Esophagus muscularis mucosa (tissue), 4 donors: Measurements from ENCODE around the gene GCFC2. TPM values are rescaled to one million over a fixed set of nuclear protein-coding genes. Genes with fewer than 3 reads are reported as not detected.
A peak's percentile ranks its signal among the peaks of the same experiment; 100 is the strongest.

Experiments used
- DNase-seq: peaks from one replicate; pipeline ENCODE4 v3.0.0-alpha.2; 2017; ENCODE audit errors: extremely low spot score
- H3K27ac ChIP-seq, 4 donors: fragments of 200-600 bp; sonication (generic); replicated peaks in 1 of 4; 1 replicate in 3 of 4; 2 replicates in 1 of 4; pipeline ENCODE4 v1.5.1; 2016 to 2019; ENCODE audit warnings: mild to moderate bottlenecking in 1 of 4
- H3K27me3 ChIP-seq, 4 donors: fragments of 200-600 bp; sonication (generic); one replicate each; pipeline versions ENCODE4 v1.5.1 to v1.6.0; 2016 to 2019
- H3K36me3 ChIP-seq, 4 donors: fragments of 200-600 bp; sonication (generic); one replicate each; pipeline ENCODE4 v1.5.1; 2016 to 2019
- H3K4me1 ChIP-seq, 4 donors: fragments of 200-600 bp; sonication (generic); one replicate each; pipeline ENCODE4 v1.5.1; 2016 to 2019
- H3K4me3 ChIP-seq, 4 donors: fragments of 200-600 bp; sonication (generic); 1 replicate in 2 of 4; 2 replicates in 2 of 4; pipeline ENCODE4 v1.5.1; 2016 to 2019; ENCODE audit warnings: mild to moderate bottlenecking in 4 of 4, moderate library complexity in 1 of 4
- H3K9me3 ChIP-seq, 4 donors: fragments of 200-600 bp; sonication (generic); 1 replicate in 3 of 4; 2 replicates in 1 of 4; pipeline ENCODE4 v1.5.1; 2016 to 2019
- EP300 ChIP-seq: sonication (generic); formaldehyde crosslinking; IDR thresholded peaks from one replicate; pipeline ENCODE4 v1.6.1; 2017; ENCODE audit warnings: antibody characterized with exemption
- POLR2A ChIP-seq: fragments of 450-650 bp; IDR thresholded peaks from one replicate; pipeline ENCODE4 v1.6.1; 2017; ENCODE audit warnings: antibody characterized with exemption, moderate library complexity, mild to moderate bottlenecking, low read depth
- POLR2AphosphoS5 ChIP-seq, 2 donors: sonication (generic); formaldehyde crosslinking; IDR thresholded peaks; one replicate each; pipeline ENCODE4 v1.6.1; 2017; ENCODE audit warnings: antibody characterized with exemption in 2 of 2
- WGBS: methylation state at CpG from one replicate; pipeline ENCODE4 v1.1.5; 2018; 5-methylcytosine and 5-hydroxymethylcytosine counted together
- intact Hi-C: fragments of 100-400 bp; cut with DNase I; formaldehyde crosslinking; loops from one replicate; pipeline ENCODE4 v1.15.1; 2023
- small RNA-seq, 3 donors: library from RNA; depleted of rRNA; stranded (forward); fragments of <200 nt; gene quantifications; one replicate each; pipeline ENCODE3, GENCODE V24; 2016
- total RNA-seq, 4 donors: library from RNA; depleted of rRNA; stranded (reverse); fragments of >200 nt; gene quantifications; one replicate each; pipeline versions ENCODE4 v1.1.0 to v1.2.1, GENCODE V29; 2016
- TF ChIP-seq, protein P1 (sequence below), 3 experiments: fragments of 200-600 bp in 2 of 3; fragments of 450-650 bp in 1 of 3; sonication (generic) in 2 of 3; IDR thresholded peaks; one replicate each; pipeline ENCODE4 v1.5.1; 2017 to 2019; ENCODE audit warnings: antibody characterized with exemption in 3 of 3, mild to moderate bottlenecking in 2 of 3, moderate library complexity in 1 of 3

The GCFC2 gene
- total RNA-seq, 4 donors from 2014 or later, result 19.4 to 23.3 (median 22.2) TPM

DNA sequence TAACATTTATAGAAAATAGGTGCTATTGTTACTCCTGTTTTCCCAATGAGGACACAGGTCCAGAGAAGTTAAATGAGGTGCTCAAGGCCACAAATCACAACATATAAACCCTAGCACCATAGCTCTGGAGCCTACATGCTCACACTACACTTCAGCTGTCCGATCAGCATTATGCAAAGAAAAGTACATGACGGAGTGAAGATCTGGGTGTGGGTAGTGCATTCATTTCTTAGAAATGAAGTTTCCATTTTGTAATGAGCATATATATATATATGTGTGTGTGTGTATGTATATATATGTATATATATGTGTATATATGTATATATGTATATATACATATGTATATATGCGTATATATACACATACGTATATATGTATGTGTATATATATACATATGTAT, 94.3 kb downstream of the GCFC2 start:
- H3K27me3 ChIP-seq, result peaks cover 0 to 11% (median 0%) of the 10 kb centered on the region in 4 donors
- intact Hi-C loops, result no loop called here
- H3K4me3 ChIP-seq, result no peak overlapping the region
- H3K9me3 ChIP-seq, result peaks cover 0 to 6% (median 0%) of the 10 kb centered on the region in 4 donors
- TF ChIP-seq POLR2AphosphoS5 (IDR thresholded peaks at IDR 0.05), result no peak
- TF ChIP-seq, protein P1, sequence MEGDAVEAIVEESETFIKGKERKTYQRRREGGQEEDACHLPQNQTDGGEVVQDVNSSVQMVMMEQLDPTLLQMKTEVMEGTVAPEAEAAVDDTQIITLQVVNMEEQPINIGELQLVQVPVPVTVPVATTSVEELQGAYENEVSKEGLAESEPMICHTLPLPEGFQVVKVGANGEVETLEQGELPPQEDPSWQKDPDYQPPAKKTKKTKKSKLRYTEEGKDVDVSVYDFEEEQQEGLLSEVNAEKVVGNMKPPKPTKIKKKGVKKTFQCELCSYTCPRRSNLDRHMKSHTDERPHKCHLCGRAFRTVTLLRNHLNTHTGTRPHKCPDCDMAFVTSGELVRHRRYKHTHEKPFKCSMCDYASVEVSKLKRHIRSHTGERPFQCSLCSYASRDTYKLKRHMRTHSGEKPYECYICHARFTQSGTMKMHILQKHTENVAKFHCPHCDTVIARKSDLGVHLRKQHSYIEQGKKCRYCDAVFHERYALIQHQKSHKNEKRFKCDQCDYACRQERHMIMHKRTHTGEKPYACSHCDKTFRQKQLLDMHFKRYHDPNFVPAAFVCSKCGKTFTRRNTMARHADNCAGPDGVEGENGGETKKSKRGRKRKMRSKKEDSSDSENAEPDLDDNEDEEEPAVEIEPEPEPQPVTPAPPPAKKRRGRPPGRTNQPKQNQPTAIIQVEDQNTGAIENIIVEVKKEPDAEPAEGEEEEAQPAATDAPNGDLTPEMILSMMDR (IDR thresholded peaks at IDR 0.05), result no peak
- no peak for TF ChIP-seq POLR2A
- no peak for TF ChIP-seq EP300
- peak; percentile 14 for DNase-seq
- no peaks in the 10 kb centered on the region for H3K36me3 ChIP-seq
- no peak overlapping the region for H3K27ac ChIP-seq
- WGBS, result 93% methylated on average over 4 of the region's 4 CpGs
- no peaks in the 10 kb centered on the region for H3K4me1 ChIP-seq

DNA sequence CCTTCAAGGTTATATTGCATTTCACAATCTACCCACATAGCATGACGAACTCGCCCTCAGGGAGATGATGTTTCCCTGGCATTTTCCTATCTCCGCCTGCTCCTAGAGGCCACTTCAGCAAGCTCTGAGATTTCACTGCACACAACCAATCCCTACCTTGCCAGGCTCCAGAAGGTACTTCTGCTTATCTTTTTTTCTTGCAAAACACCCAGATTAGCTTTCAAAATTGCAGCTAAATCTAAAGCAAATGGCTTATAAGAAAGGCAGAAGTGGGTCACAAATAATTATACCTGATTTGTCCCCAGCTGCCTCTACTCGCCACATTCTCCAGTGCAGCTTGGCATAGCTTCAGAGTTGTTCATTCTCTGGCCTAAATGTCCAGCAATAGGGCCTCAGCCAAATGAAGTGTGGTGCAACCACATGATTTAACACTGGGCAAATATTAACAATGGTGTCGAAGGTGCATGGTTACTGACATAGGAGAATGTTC, 96.5 kb downstream of the GCFC2 start:
- Histone ChIP-seq H3K4me1 (peaks cover 0 to under 1% (median 0%) of the 10 kb centered on the region in 4 donors), H3K4me3 (no peak overlapping the region), H3K27ac (no peak overlapping the region), H3K9me3 (peaks cover 0 to 6% (median 0%) of the 10 kb centered on the region in 4 donors), H3K27me3 (peaks cover 0 to 31% (median 0%) of the 10 kb centered on the region in 4 donors), H3K36me3 (no peaks in the 10 kb centered on the region)
- peak; percentile 78 for DNase-seq
- 79% methylated on average over 5 of the region's 5 CpGs for WGBS
- intact Hi-C loops, result no loop called here
- TF ChIP-seq, protein P1 (IDR thresholded peaks at IDR 0.05), result no peak
- no peak for TF ChIP-seq POLR2AphosphoS5 (IDR thresholded peaks at IDR 0.05)
- no peak for TF ChIP-seq POLR2A
- TF ChIP-seq EP300, result no peak

DNA sequence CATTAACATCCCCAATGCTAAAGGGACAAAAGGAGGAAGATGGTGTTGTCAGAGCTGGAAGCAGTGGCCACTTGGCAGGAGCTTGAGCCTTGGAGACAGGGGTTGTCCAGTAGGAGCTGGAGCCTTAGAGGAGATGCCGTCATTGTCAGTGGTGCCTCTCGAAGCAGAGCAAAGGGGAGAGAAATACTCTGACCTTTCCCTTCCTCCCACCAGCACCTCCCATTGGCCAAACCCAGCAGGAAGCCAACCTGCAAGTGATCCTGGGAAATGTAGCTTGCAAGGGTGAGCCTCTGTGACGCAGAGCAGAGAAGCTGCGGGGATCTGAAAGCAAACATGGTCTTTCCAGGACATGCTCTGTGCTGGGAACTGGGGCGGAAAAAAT, 97.9 kb downstream of the GCFC2 start:
- Histone ChIP-seq H3K4me3 (no peak overlapping the region), H3K27me3 (peaks cover 0 to 45% (median 6%) of the 10 kb centered on the region in 4 donors), H3K4me1 (peaks cover 0 to 6% (median 4%) of the 10 kb centered on the region in 4 donors), H3K36me3 (no peaks in the 10 kb centered on the region), H3K9me3 (peaks cover 0 to 6% (median 0%) of the 10 kb centered on the region in 4 donors), H3K27ac (no peak overlapping the region)
- intact Hi-C loops, result no loop called here
- DNase-seq, result peak; percentile 60
- 65% methylated on average over 5 of the region's 5 CpGs for WGBS
- TF ChIP-seq EP300 (no peak), POLR2A (no peak), POLR2AphosphoS5 (IDR thresholded peaks at IDR 0.05) (no peak)
- TF ChIP-seq, protein P1 (IDR thresholded peaks at IDR 0.05), result no peak

Small RNAs within 50 kb of the gene (small RNA-seq; reads per million reads assigned to genes)
- gene RF00012, result 0 reads per million in 3 donors

Other genes starting within 250 kb of the GCFC2 start
- gene EVA1A, start 150.0 kb downstream of the GCFC2 start, total RNA-seq, result 1 to 10 TPM in 1 of 4 donors, under 1 TPM in 2, not detected in 1; 0.17 to 1.2 (median 0.69) TPM
- gene MRPL19, start 64.1 kb downstream of the GCFC2 start, total RNA-seq, result 10 to 100 TPM; 24.5 to 40.5 (median 31.4) TPM